Left lobe of liver (tissue), 2 donors: ENCODE results near the gene HACE1. TPM values are rescaled to one million over a fixed set of nuclear protein-coding genes. Genes with fewer than 3 reads are reported as not detected.
"Not testable (repeated sequence)": the region's sequence is repeated elsewhere in the genome, so short reads cannot be mapped to it uniquely, and the experiment has no call there.

Experiments used
- ATAC-seq: fragments of 200-7000 bp; cut with Tn5 transposase; one replicate; pipeline ENCODE4 v1.9.1; 2020; ENCODE audit warnings: mild to moderate bottlenecking, moderate library complexity
- DNase-seq: peaks from one replicate; pipeline ENCODE4 v3.0.0-alpha.2; 2020; ENCODE audit warnings: low spot score
- total RNA-seq: library from RNA; stranded (reverse); gene quantifications from one replicate; pipeline ENCODE4 v1.2.1, GENCODE V29; 2021
- donor health status: DM: no; HTN: no; CAD: no; lungs with moderate emphysema.
- donor health status: DM: no; HTN: yes; CAD: no.

HACE1 gene
- total RNA-seq, 1 donor from 2014 or later: 3.1 TPM

GRCh38 chr6:104739124-104739523 is 120.6 kb downstream of the HACE1 start:
- not testable (repeated sequence) for DNase-seq, ATAC-seq

GRCh38 chr6:104737567-104737966 is 122.2 kb downstream of the HACE1 start:
- not testable (repeated sequence) for ATAC-seq, DNase-seq

DNA sequence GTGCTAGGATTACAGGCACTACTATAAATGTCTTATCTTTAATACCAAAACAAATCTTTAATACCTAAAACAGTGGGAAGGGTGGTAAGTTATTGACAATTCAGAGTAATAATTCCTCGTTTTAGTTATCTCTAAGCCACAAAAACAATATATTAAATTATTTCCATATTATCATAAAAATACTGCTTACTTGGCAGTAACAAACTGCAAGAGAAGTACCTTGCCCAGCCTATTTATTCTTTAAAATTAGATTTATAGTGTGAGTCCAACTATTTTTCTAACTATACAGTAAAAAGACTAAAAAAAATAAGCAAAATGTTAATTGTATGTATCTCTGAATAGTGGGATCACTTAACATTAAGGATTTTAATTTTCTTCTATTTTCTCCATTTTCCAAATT is 123.2 kb downstream of the HACE1 start:
- no peak for DNase-seq
- no peak for ATAC-seq

GRCh38 chr6:104730450-104730849 is 129.3 kb downstream of the HACE1 start:
- DNase-seq: no peak
- no peak for ATAC-seq

- DNase-seq (no peak), ATAC-seq (no peak)
Observed at GRCh38 chr6:104729433-104729832, 130.3 kb downstream of the HACE1 start.

- no peak for ATAC-seq
- DNase-seq: no peak
Observed at GRCh38 chr6:104728448-104728847, 131.3 kb downstream of the HACE1 start.

GRCh38 chr6:104718672-104719071 is 141.0 kb downstream of the HACE1 start:
- ATAC-seq (no peak), DNase-seq (no peak)

DNA sequence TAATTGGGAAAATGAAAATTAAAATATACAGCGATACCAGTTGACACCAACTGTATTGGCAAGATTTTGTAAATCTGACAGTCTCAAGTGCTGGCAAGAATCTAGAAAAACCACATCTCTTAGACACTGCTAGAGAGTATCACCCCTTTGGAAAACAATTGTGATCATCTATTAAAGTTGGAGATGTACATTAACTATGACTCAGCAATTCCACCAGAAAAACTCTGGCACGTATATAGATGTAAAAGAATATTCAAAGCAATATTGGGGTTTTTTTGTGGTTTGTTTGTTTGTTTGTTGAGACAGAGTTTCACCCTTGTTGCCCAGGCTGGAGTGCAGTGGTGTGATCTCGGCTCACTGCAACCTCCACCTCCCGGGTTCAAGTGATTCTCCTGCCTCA is 142.9 kb downstream of the HACE1 start:
- no peak for ATAC-seq

GRCh38 chr6:104714796-104715195 is 144.9 kb downstream of the HACE1 start:
- DNase-seq: no peak
- ATAC-seq: no peak

More for the DNA sequence above, 142.9 kb downstream of the HACE1 start:
- no peak for DNase-seq

DNA sequence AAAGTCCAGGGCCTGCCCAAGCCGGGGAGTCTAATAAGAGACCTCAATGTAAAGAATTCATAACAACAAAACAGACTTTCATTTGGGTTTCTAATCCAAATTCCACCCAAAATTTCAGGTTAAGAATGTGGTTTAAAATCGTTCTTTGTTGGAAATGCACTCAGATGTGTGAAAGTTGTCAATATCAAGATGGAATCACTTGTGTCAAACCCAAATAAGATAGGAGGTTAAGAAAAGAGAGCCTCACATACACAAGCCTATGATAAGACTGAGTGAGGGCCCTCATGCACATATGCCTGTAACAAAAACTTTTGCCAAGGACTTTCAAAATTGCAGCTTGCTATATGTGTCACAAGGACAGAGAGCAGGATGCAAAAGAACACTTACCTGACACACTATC is 145.7 kb downstream of the HACE1 start:
- no peak for DNase-seq
- no peak for ATAC-seq

DNA sequence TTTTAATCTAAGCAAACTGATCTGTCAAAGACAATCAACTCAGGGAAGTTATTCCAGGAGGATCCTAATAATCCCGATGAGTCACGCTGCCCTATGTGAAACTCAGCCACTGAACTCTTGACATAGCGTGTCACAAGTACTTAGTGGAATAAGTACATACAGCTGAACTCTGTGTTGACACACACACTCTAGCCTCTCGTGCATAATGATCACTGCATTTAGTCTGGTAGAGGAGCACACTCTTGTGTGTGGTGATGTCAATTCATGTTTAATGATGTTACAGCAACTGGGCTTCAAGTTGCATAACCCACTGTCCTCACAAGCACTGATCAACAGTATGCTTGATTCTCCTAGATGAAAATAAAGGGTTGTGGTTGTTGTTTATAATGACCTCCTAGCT is 148.3 kb downstream of the HACE1 start:
- DNase-seq (no peak), ATAC-seq (peak; percentile 46)

DNA sequence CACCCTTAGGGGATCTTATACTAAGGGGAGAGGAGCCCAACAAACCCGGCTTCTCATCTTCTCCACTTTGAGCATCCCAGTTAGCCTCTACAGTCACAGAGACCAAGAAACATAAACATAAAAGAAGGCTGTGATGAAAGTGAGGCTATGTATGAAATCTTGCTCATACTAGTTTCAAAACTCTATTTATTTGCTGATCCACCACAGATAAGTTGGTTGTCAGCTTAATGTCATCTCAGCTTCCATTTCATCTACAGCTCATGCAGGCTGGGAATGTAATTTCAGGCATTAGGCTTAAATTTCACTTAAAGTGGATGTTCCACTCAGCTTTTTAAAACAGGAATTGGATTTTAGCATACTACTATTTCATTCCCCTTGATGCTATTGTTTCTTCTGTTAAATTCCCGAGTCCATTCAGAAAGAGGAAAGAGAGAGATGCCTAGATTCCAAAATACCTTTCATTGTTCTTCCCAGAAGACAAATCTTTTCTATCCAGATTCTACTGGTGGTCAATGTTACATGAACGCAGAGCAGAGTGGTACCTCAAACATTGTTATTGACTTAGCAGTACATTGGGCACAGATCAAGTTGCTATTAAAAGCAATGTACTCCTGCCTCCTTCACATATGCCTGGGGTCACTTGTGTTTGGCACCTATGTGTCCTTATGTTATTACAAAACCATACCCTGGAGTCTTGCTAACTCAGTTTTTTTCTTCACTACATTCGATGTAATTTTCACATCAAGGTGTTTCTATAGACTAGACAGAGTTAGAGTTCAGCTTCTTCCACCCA is 149.0 kb downstream of the HACE1 start:
- DNase-seq: no peak
- no peak for ATAC-seq

DNA sequence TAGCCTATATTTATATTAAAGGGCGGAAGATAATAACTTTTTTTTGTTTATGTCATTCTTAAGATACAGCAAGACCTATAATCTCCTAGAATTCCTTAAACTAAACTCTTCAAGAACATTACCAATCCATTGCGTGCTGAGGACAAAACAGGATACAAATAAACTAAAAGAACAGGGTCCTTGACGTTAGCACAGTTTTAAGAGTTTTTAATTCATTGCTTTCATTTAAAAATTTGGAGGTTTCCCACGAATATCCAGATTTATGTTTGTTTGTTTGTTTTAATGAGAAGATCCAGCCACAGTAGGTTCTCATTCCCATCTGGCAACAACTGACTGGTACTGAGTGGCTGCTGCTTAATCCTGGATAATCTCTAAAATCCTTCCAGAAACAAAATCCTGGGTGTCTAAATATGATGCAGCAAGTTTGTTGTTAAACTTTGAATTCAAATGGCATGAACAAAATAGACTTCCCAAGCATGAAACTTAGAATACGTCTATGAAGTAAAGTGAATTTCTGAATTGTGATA is 153.7 kb downstream of the HACE1 start:
- DNase-seq (no peak), ATAC-seq (no peak)

- ATAC-seq: peak; percentile 22
Observed at GRCh38 chr6:104705095-104705707, 154.5 kb downstream of the HACE1 start.

DNA sequence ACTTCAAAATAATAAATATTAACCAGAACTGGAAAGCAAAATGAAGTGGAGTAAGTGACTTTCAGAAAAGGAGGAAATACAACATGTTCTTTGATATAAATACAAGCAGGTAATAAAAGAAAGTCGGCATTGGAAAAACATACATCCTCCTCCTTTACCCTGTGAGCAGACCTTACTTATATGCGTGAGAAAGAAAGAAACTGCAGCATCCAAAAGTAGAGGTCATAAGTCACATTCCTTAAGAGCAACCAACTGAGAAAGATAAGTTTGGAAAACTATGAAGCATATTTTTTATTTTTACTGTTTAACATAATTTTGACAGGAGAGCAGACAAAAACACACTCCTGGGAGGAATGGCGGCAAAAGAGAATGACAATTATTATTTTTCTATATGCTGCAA is 155.5 kb downstream of the HACE1 start:
- DNase-seq: no peak
- no peak for ATAC-seq

More at GRCh38 chr6:104705095-104705707, 154.5 kb downstream of the HACE1 start:
- no peak for DNase-seq

- no peak for DNase-seq
- no peak for ATAC-seq
Observed at GRCh38 chr6:104702126-104702841, 157.4 kb downstream of the HACE1 start.

DNA sequence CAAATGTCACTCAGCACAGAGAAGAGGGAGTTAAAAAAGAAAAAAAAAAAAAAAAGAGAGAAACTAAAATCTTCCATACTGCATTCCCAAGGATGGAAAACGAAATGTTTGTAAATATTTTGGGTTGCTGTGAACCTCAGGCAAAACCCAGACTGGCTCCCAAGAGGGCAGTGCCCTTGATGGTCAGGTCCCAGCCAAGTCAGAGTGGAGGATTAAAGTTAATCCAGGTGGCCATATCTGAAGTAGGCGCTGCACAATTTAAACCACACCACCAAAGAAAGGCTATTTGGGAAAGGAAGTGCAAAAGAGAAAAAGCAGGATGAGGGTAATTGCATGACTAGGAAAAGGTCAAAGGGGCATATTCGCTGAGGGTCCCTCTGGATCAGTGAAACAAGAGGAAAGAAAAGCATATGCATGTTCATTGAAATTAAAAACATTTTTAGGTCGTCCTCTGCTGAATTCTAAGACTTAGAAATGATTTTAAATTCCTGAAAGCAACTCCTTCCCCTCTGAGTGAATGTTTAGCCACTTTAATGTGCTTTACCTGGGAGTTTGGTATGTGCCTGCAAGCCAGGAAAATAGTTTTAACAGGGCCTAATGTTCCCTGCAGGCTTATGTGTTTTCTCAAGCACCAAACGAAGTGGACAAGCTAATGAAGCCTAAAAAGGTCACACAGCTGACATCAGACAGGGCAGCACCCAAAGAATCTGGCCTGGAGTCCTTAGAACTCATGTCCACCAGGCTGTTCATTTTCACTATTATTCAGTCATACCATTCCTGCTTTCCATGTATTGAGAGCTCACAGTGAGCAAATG is 159.1 kb downstream of the HACE1 start:
- ATAC-seq: no peak
- DNase-seq: no peak

DNA sequence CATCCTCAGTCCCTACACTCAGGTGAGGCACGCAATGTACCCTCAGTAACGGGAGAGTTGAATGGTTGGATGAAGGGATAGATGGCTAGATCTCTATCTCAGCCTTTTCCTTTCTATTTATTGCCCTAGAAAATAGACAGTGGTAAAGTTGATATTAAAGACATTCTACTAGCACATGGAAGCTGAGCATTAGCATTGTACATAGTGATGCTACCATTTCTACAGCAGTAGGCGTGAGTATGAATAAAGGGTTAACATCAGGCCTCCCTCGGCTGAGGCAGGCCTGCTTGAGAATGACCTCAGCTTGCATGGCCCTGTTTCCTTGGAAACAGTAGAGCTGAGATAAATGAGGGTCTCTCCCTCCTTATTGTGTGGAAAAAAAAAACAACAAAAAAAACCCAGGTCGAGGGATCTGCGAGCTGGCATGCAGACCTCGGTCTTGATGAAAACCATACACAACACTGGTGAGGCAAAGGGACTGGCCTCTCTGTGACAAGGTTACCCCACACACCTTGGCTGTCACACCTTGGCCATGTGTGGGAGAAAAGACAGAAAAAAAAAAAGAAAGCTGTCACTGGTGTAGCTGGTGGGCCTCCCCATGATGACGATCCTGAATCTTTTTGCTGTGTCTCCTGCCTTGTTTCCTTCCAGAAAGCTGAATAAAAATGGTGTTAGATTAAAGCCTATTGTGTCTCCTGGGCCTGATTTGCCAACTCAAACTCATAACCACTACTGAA is 160.0 kb downstream of the HACE1 start:
- ATAC-seq (no peak), DNase-seq (no peak)

GRCh38 chr6:104698979-104699378 is 160.7 kb downstream of the HACE1 start:
- DNase-seq (no peak), ATAC-seq (no peak)

DNA sequence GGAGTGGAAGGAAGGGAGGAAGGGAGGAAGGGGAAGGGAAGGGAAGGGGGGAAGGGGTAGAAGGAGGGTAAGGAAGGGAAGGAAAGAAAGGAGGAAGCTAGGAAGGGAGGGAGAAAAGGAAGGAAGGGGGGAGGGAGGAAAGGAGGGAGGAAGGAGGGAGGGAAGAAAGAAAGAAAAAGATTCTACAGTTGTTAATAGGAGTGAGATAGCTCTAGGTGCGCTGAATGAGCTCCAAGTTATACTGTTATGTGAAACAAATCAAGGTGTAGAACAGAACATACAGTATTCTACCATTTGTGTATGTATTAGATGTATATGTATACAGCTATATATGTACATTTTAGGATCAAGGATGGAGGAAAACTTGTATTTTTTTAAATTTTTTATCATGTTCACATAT is 167.7 kb downstream of the HACE1 start:
- ATAC-seq: no peak
- DNase-seq: no peak
